Bronchial epithelial cell (primary cell): Measurements from ENCODE around the gene ANKS1A. TPM values are rescaled to one million over a fixed set of nuclear protein-coding genes. Genes with fewer than 3 reads are reported as not detected.
"Not testable (repeated sequence)": the region's sequence is repeated elsewhere in the genome, so short reads cannot be mapped to it uniquely, and the experiment has no call there.

ENCODE experiments used
- DNase-seq: peaks from one replicate; pipeline ENCODE4 v3.0.0-alpha.2; 2010; ENCODE audit warnings: low read depth
- FAIRE-seq: peaks from 2 replicates; lab custom pipeline; 2011; peaks lifted over from hg19 to GRCh38; lab: Jason Lieb, UNC
- H3K27me3 ChIP-seq: 2 replicates; pipeline ENCODE4 v1.5.1; 2011; ENCODE audit warnings: low read length; ENCODE audit not compliant: control insufficient read depth, insufficient read depth
- H3K36me3 ChIP-seq: 2 replicates; pipeline ENCODE4 v1.5.1; 2011; ENCODE audit warnings: low read length; ENCODE audit not compliant: control insufficient read depth, insufficient read depth
- H3K4me3 ChIP-seq: 2 replicates; pipeline ENCODE4 v1.5.1; 2011; ENCODE audit warnings: mild to moderate bottlenecking, low read depth, low read length, control low read depth
- total RNA-seq: library from RNA; depleted of rRNA; stranded (reverse); fragments of >200 nt; gene quantifications from 2 replicates; pipeline ENCODE4 v1.2.1, GENCODE V29; 2014
- TF ChIP-seq, protein P1 (sequence below): IDR thresholded peaks from 2 replicates; pipeline ENCODE4 v1.5.1; 2011; ENCODE audit warnings: mild to moderate bottlenecking, moderate library complexity, low read length, control low read depth, inconsistent platforms; ENCODE audit not compliant: insufficient read depth, severe bottlenecking

The ANKS1A gene
- total RNA-seq, 1 donor from 2014 or later: 9.5 TPM

GRCh38 chr6:35099116-35099515 is 210.1 kb downstream of the ANKS1A start:
- Histone ChIP-seq H3K4me3 (no peak overlapping the region), H3K36me3 (no peaks in the 10 kb centered on the region), H3K27me3 (no peaks in the 10 kb centered on the region)
- DNase-seq (no peak), FAIRE-seq (no peak)
- TF ChIP-seq, protein P1, sequence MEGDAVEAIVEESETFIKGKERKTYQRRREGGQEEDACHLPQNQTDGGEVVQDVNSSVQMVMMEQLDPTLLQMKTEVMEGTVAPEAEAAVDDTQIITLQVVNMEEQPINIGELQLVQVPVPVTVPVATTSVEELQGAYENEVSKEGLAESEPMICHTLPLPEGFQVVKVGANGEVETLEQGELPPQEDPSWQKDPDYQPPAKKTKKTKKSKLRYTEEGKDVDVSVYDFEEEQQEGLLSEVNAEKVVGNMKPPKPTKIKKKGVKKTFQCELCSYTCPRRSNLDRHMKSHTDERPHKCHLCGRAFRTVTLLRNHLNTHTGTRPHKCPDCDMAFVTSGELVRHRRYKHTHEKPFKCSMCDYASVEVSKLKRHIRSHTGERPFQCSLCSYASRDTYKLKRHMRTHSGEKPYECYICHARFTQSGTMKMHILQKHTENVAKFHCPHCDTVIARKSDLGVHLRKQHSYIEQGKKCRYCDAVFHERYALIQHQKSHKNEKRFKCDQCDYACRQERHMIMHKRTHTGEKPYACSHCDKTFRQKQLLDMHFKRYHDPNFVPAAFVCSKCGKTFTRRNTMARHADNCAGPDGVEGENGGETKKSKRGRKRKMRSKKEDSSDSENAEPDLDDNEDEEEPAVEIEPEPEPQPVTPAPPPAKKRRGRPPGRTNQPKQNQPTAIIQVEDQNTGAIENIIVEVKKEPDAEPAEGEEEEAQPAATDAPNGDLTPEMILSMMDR: no peak

- Histone ChIP-seq H3K4me3 (no peak overlapping the region), H3K36me3 (no peaks in the 10 kb centered on the region), H3K27me3 (no peaks in the 10 kb centered on the region)
- DNase-seq (no peak), FAIRE-seq (no peak)
- TF ChIP-seq, protein P1: no peak
Measured at GRCh38 chr6:35105078-35105477, 216.0 kb downstream of the ANKS1A start.

DNA sequence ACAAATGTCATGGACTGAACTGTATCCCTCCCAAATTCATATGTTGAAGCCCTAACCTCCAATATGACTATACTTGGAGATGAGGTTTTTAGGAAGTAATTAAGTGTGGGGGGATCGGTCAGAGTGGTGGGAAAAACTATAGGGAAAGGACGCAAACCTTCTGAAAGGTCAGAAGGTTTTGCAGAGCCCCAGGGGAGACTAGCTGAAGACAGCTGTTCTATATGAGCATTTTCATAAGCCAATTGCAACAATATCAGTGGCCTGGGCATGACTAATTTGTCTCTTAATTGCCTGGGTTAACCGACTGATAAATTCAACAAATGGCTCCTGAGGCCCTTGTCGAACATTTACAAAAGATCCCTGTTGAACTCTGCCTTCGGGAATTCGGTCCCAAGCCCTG is 217.0 kb downstream of the ANKS1A start:
- FAIRE-seq, H3K36me3 ChIP-seq, H3K27me3 ChIP-seq, H3K4me3 ChIP-seq, DNase-seq: not testable (repeated sequence)

- FAIRE-seq: peak; percentile 62
- H3K27me3 ChIP-seq, DNase-seq, H3K36me3 ChIP-seq, H3K4me3 ChIP-seq: not testable (repeated sequence)
Measured at GRCh38 chr6:35107208-35107607, 218.2 kb downstream of the ANKS1A start.

DNA sequence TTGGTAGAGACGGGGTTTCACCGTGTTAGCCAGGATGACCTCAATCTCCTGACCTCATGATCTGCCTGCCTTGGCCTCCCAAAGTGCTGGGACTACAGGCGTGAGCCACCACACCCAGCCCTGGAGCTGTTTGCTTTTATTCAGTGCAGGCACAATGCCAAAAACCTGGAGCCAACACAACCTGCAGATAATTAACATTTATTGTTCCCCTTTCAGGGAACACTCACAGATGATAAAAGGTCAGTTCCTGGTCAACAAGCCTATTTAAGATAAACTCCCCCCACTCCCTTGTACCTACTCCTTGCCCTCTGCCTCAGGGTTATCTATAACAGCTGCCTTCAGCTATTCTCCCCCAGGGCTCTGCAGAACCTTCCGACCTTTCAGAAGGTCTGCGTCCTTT is 218.7 kb downstream of the ANKS1A start:
- H3K4me3 ChIP-seq, H3K27me3 ChIP-seq, DNase-seq, FAIRE-seq, H3K36me3 ChIP-seq: not testable (repeated sequence)

DNA sequence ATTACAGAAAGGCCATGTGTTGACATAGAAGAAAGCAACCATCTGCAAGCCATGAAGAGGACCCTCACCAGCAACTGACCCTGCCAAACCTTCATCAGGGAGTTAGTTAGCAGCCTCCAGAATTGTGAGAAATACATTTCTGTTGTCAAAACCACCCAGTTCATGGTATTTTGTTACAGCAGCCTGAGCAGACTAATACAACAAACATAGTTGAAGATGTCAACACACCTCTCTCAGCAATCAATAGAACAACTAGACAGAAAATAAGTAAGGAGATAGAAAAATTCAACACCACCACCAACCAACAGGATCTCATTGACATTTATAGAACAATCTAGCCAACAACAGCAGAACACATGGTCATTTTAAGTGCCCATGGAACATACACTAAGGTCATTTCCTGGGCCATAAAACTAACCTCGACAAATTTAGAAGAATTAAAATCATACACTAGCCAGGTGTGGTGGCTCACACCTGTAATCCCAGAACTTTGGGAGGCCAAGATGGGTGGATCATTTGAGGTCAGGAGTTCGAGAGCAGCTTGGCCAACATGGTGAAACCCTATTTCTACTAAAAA is 219.3 kb downstream of the ANKS1A start:
- FAIRE-seq (peak; percentile 13), DNase-seq (no peak)
- TF ChIP-seq, protein P1: no peak
- Histone ChIP-seq H3K27me3 (no peaks in the 10 kb centered on the region), H3K36me3 (no peaks in the 10 kb centered on the region), H3K4me3 (no peak overlapping the region)

GRCh38 chr6:35120746-35121145 is 231.7 kb downstream of the ANKS1A start:
- H3K4me3 ChIP-seq: no peak overlapping the region
- no peak for FAIRE-seq
- DNase-seq: peak; percentile 24
- TF ChIP-seq, protein P1: no peak
- no peaks in the 10 kb centered on the region for H3K27me3 ChIP-seq
- H3K36me3 ChIP-seq: no peaks in the 10 kb centered on the region
